Measurements from ENCODE around the gene CCDC15. TPM values are rescaled to one million over a fixed set of nuclear protein-coding genes. Genes with fewer than 3 reads are reported as not detected.
A peak's percentile ranks its signal among the peaks of the same experiment; 100 is the strongest.

Gene CCDC15
- total RNA-seq, 1 donor from 2014 or later = 0.24 TPM

DNA sequence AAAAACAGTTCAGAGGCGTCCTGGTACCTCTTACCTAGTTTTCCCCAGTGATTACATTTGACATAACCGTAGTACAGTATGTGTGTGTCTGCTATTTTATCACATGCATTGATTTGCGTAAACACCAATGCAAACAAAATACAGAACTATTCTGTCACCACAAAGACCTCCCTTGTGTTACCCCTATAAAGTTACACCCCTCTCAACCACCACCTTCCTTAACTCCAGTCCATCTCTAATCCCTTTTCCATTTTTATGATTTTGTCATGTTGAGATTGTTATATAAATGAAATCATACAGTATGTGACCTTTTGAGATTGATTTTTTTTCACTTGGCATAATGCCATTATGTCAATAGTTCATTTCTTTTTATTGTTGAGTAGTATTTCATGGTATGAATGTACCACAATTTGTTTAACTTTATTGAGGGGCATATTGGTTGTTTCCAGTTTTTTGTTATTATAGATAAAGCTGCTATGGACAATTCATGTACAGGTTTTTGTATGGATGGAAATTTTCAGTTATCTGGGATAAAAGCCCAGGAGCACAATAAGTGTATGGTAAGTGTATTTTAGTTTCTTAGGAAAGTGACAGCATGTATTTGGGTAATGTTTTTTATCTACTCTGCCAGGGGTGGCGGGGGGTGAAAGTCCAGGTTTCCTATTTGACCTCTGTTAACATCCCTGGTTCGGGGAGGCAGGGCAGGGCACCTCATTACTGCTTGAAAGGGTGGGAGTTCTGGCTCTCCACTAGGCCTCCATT lies 103.1 kb downstream of the CCDC15 start:
- no peak for DNase-seq (ENCODE audit: low spot score)
- intact Hi-C loops (cut with DNase I) = no loop called here

DNA sequence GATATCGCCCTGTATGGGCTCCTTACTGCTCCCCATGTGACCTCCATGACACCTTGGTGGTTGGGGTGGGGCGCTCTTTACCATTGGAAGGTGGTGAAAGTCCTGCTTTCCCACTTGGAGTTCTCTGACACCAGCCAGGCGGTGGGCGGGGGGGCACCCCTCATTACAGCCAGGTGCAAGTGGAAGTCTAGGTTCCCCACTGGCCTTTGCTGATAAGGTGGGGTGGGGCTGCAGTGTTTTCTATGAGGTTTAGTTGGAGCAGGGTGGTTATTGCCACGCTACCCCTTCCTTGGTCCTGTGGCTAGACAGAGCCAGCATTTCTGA lies 103.7 kb downstream of the CCDC15 start:
- intact Hi-C loops (cut with DNase I) = no loop called here
- peak; percentile 74 for DNase-seq (ENCODE audit: low spot score)

DNA sequence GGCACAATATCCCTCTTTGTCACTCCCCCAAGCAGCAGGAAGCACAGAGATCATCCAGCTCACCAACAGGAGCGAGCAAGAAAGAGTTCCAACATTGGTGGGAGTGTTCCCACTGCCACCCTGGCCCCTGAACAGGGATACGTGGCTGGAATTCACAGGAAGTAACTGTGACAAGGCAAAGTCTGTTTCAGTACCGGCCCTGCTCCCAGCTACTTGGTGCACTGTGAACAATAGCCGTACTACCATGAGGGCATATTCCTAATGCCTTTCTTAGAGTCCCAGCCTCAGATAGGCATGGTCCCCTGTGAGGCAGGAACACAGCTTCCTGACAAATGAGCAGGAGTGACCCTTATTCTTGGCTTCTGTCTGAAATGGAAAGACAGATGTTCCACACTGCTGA lies 107.3 kb downstream of the CCDC15 start:
- DNase-seq (ENCODE audit: low spot score) = no peak
- intact Hi-C loops (cut with DNase I) = no loop called here

DNA sequence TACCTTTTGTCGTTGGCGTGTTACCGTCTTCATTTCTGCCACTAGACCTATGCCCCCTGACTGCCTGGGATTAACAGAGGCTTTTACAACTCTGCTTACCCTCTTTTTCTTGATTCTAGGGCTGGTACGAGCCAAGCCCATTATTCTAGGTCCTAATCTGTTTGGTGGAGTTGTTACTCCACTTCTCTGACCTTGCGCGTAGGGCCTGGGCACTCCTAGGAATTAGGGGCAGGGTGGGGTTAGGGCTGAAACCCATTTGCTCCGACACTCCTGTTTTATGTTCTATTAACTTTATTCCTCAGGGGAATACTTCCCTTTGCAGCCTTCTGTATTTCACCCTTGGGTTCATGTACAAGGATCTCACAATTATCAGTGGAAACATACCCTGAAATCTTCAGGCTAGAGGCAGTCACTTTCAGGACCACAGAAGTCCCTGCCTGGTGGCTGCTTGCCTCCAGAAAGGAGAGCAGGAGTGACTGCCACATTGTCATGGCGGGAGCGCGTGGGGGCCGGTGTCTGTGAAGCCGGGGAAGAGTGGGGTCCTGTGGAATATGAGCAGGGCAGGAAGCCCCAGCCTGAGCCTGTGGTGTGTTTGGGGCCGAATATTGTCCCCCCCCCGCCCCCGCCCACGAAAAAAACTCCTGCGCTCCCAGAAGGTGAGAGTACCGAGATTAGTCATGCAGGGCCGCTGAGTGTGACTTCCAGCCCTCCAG lies 108.4 kb downstream of the CCDC15 start:
- intact Hi-C loops (cut with DNase I) = no loop called here
- DNase-seq (ENCODE audit: low spot score) = peak; percentile 74

DNA sequence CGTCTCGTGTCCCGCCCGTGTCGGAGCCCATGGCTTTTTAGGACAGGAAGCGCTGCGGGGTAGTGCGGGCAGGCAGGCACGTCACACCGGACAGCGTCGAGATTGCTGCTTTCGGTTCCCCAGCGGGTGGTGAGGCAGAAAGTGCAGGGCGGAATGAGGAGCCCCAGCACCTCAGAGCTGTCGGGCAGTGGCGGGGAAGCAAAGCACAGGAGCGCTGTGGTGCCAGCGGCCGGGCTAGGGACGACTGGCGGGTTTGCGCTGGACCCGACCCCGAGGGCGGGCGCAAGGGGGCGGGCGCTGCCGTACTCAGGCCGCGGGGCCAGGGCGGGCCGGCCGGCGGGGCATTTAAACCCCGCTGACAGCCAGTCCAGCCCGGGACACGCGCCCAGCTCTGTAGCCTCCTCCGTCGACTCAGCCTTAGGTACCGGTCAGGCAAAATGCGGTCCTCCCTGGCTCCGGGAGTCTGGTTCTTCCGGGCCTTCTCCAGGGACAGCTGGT lies 109.0 kb downstream of the CCDC15 start, which contains the start of gene SLC37A2:
TSS of gene SLC37A2 (plus strand) at position 375 of the 498 bp plus-strand sequence. CDS start at position 438, 63 bp downstream.
- DNase-seq (ENCODE audit: low spot score) = peak; percentile 84
- intact Hi-C loops (cut with DNase I) = no loop called here

DNA sequence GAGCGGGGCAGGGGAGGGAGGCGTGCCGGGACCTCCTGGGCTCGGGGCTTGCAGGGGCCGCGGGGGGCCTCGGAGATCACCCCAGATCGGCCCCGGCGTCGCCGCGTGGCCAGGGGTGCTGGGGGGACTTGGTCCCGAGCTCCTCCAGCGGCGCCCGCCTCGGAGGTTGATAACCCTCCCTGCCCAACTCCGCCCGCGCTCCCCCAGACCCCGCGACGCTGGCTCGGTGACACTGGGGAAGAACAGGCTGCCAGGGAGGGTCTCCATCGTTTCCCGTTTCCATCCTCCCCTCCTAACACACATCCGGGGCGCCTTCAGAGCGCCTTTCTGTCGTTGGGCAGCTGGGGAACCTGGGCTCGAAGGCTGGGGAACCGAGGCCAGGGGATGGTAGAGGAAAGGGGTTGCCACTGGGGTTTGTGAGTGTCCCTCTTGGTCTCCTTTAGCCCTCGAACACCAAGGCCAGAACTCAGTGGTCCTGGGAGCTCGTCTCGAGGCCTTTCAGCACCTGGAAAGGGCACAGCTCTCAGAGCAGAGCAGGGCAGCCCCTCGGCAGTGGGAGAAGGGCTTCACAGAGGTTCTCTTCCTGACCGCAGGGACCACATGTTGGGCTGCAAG lies 109.5 kb downstream of the CCDC15 start:
- intact Hi-C loops (cut with DNase I) = no loop called here
- DNase-seq (ENCODE audit: low spot score) = peak; percentile 76

DNA sequence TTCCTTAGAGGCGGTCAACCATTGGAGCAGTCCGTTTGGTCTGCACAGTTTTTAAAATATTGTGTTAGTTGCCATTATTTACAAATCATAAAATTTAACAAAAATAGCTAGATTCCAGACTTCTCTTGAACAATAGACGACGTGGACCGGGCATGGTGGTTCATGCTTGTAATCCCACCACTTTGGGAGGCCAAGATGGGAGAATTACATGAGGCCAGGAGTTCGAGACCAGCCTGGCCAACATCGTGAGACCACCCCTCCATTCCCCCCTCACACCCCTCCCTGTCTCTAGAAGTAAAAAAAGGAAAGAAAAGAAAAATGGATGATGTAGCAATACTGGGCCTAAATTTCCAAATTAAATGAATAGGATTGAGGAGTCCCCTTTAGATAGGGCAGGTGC lies 110.1 kb downstream of the CCDC15 start:
- no peak for DNase-seq (ENCODE audit: low spot score)
- intact Hi-C loops (cut with DNase I) = no loop called here

DNA sequence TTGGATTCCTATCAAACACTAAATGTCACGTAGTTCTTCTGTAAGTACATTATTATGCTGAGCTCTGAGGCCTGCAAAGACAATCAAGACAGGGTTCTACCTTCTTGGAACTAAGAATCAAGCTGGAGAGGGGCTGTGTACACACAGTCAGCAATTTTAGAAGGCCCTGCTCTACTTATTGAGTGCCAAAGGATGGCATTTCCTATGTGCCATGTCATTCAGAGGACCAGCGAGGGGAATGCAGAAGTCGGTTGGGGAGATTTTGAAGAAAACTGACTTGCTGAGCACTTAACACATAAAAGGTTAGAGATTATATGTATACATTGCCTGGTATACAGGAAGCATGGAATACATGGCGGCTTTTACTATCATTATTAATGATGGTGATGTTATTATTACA lies 114.4 kb downstream of the CCDC15 start:
- intact Hi-C loops (cut with DNase I) = no loop called here
- DNase-seq (ENCODE audit: low spot score) = no peak

DNA sequence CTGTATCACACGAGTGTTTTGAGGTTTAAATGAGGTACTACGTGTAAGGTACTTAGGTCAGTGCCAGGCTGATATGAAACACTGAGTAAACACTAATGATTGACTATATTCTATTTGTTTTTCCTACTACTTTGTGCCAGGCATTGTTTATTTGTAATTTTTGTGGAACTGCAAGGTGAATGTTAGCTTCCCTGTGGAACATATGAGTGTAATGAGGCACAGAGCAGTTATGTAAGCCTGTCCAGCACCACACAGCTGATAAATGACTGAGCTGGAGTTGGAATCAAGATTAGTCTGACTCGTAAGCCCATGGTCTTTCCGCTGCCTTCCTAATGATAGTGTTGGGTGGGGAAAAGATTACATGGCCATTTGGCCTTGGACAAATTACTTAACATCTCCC lies 115.0 kb downstream of the CCDC15 start:
- intact Hi-C loops (cut with DNase I) = no loop called here
- DNase-seq (ENCODE audit: low spot score) = no peak

DNA sequence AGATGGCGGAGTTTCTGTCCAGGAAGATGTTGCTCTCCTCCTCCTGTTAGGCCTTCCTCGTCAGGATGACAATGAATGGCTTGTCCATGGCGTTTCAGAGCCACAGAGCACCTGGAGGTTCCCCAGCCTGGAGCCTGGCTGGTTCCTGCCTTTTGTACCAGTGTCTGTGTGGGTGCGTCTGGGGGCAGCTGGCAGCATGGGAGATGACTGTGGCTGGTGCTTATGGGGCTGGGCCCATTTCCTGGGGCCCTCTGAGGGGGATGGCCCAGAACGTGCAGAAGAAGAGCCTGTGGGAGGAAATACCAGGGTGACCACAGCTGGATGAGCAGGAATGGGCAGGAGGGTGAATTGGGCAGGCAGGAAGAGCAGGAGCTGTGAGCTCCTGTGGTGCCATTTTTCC lies 115.8 kb downstream of the CCDC15 start:
- intact Hi-C loops (cut with DNase I) = no loop called here
- no peak for DNase-seq (ENCODE audit: low spot score)

DNA sequence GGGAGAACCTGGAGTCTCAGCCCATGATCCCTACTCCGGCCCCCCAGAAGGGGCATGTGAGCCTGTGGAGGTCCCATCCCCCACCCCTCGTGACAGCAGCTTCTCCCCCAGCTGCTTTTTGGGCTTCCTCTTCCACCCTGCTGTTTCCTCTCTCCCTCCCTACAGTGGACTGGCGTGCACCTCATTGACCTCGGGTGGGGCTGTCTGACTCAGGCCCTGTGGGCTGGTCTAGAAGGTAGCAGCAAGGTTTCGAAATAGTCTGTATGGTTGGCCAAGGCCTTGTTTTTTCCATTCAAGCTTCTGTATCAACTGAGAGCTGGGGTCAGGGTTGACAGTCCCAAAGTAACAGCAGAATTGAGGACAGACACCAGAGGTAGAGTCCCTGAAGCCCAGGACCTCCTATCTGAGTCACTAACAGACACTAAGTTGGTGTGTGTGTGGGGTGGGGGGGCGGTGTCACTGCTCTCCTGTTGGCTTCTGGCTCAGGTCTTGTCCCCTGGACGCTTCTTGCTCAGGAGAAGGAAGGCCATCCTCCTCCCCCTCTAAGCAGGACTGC lies 116.8 kb downstream of the CCDC15 start:
- intact Hi-C loops (cut with DNase I) = no loop called here
- peak; percentile 88 for DNase-seq (ENCODE audit: low spot score)

DNA sequence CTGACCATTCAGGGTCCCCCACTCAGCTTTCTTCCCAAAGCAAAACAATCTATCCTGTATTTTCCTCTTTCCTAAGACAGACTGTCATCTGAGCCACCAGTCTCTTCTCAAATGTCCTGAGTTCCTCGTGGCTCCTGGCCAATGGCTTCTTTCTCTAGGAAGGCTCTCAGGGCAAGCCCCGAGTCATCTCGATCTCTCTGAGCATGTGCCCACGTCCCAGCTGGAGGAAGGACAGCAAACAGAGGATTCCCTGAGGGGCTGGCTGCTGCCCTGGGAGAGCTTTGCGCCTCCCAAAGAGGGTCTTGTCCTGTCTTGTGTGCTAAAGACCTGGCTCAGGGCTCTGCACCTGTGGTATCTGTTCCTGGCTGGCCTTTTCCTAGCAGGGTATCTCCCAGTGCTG lies 117.4 kb downstream of the CCDC15 start:
- DNase-seq (ENCODE audit: low spot score) = peak; percentile 67
- intact Hi-C loops (cut with DNase I) = no loop called here

DNA sequence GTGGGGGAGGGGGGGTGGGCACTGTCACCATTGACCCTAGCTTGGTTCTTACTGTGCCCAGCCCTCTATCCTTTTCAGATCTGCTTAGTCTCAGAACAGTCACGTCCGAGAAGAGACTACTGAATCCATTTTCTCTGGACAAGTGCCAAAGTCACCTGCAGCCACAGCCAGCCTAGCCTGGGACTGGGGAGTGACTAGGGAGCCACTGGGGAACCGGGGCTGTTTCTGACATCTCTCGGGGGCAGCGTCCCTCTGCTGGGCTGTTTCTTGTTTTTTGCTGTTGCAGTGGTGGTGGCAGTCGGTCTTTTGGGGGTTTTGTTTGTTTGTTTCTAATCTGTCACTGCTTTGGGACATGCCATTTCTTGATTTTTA lies 117.8 kb downstream of the CCDC15 start:
- intact Hi-C loops (cut with DNase I) = no loop called here

DNA sequence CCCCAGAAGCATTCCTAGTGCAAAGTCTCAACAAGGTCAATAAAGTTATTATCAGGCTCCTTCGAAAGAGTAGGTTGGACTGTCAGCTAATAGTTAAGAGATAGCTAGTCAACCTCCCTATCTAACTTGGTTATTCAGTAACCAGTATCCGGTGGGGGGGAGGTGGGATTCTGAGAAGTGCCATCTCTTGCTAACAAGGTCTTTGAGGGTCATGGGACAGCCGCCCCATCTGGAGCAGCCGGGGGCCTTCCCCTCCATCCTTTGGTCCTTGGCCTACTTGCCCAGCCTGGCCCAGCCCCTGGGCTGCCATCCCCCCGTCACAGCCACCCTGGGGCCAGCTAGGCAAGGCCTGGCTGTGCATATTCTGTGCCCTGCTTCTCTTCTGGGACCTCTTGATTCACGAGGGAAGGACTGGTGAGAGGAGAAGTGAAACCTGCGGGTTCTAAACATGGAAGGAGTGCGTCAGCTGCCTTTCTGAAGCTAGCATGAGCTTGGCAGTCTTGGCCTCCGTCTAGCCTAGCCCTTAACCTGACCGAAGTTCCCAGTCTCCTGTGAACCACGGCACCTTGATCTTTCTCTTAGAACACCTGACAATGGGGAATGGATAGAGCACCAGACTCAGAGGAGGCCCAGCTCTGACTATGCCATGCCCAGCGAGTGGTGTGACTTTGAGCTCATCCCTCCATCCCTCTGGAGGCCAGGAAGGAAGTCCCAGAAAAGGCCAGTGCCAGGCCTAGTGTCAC lies 118.4 kb downstream of the CCDC15 start:
- intact Hi-C loops (cut with DNase I) = no loop called here
- DNase-seq (ENCODE audit: low spot score) = peak; percentile 71

More for the DNA sequence above, 117.8 kb downstream of the CCDC15 start:
- no peak for DNase-seq (ENCODE audit: low spot score)

DNA sequence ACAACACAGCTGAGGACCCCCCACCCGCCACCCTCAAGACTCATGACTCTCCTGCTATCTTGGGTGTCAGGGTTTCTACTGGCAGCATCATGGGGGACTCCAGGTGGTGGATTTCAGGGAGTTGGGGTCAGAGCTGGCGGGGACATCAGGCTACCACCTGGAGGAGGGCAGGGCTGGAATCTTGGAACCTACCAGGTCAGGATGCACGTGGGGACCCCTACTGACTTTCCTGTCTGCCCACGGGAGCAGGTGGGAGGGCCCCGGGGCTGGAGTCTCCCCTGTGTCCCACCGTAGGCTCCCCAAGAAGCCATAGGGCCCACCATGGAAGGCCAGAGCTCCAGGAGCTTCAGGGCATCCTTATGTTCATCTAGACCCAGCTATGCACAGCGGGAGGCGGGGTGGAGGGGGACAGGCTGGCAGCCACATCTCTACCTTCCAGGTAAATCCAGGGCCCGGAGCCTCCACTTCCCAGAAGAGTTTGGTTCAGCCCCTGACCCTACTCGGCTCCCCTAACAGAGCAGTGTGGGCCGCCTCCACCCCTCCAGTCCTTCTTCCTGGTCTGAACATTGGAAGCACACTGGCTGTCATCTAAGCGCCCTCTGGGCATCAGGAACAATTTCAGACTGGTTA lies 119.1 kb downstream of the CCDC15 start:
- intact Hi-C loops (cut with DNase I) = no loop called here
- peak; percentile 43 for DNase-seq (ENCODE audit: low spot score)

DNA sequence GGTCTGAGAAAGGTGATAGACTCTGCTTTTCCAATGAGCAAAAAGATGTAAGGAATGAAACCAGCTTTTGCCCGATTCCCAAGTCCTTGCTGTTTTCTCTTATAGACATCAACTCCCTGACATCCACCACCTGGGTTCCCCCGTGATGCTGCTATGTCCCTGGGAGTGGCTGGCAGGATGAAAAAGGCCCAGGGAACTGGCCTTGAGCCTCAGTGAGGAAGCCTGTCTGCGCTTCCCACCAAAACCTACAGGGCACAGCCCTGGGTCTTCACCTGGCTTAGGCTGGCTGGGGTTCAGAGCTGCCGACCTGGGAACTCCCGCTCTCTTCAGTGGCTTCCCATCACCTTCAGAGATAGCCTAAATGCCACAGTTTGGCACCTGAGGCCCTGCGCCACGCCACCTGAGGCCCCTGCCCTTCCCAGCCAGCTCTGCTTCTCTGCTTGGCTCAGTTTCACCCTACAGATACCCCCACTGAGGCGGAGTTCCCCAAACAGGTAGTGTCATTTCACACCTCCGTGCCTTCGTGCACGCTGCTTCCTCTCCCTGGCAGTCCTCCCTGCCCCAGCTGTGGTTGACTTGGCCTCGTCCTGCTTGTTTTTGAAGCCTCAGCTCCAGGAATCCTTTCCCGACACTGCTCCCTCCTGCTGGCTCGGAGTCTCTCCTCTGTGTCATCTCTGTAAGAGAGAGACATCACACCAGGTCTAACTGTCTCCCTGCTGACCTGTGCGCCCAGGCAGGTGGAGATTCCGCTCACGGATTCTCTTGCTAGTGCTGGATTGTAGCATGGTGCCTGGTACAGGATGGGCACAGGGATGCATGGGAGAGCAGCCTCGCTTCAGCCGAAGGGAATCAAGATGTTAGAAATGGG lies 119.8 kb downstream of the CCDC15 start:
- peak; percentile 33 for DNase-seq (ENCODE audit: low spot score)
- intact Hi-C loops (cut with DNase I) = no loop called here

DNA sequence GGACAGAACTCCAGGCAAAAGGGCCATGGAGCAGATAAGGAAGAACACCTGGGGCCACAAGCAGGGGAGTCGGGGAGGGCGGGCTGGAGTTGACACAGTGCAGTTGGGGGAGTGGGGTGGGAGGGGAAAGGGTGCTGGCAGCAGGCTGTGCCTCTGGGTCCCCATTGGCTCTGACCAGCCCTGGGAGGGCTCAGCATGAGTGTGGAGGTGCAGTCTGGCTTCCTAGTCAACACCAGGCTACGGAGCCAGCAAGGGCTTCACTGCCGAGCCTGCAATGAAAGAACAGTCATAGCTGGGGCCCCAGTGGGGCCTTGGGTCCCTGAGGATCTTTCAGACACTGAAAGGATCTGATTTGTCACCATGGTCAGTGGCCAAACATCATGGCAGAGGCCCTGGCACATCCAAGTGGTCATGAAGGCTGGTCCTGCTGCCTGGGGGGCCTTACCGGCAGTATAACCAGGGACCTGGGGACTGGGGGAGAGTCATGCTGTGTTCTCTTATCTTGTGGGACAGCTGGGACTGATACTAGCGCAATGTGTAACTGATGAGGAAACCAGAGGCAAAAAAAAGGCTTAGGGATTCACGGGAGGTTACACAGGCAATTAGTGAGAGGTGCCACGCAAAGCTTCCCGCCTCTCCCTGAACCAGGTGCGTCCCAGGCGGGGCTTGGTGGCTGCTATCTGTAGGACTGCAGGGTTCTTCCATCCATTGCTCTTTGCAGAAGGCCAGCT lies 120.7 kb downstream of the CCDC15 start:
- intact Hi-C loops (cut with DNase I) = no loop called here
- DNase-seq (ENCODE audit: low spot score) = peak; percentile 66

DNA sequence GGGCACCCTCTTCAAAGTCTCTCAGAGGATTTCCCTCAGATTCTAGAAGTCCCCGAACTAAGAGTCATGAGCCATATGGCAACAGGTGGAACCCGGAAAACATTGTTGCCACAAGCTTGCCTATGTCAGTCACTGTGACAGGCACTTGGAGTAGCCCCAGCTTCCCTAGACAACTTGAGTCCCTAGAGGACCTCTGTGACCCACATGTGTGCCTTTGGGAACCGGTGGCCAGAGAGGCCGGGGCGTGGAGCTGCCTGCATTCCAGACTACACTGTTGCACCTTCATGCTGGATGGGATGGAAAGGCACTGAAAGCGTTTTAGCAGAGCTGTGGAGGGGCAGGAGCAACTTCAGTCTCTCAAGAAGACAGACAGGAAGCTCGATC lies 121.2 kb downstream of the CCDC15 start:
- intact Hi-C loops (cut with DNase I) = no loop called here
- DNase-seq (ENCODE audit: low spot score) = no peak
